GOT3 (cell line): Measurements from ENCODE around the gene RRBP1.

ENCODE experiments used
- DNase-seq: peaks from one replicate; lab custom pipeline; 2025; ENCODE audit warnings: mixed read lengths; lab: John Stamatoyannopoulos, UW

Gene RRBP1

GRCh38 chr20:17680836-17681725 is 961 bp downstream of the RRBP1 start:
- DNase-seq, result peak; percentile 63

- no peak for DNase-seq
Measured at GRCh38 chr20:17679941-17680835, 1.9 kb downstream of the RRBP1 start.

- no peak for DNase-seq
Measured at GRCh38 chr20:17678886-17679285, 3.2 kb downstream of the RRBP1 start.

- DNase-seq, result no peak
Measured at GRCh38 chr20:17678295-17678694, 3.7 kb downstream of the RRBP1 start.

- DNase-seq, result no peak
Measured at GRCh38 chr20:17676942-17677341, 5.1 kb downstream of the RRBP1 start.

GRCh38 chr20:17676378-17676759 is 5.7 kb downstream of the RRBP1 start:
- no peak for DNase-seq

GRCh38 chr20:17675519-17676377 is 6.3 kb downstream of the RRBP1 start:
- DNase-seq, result no peak

GRCh38 chr20:17674722-17675518 is 7.1 kb downstream of the RRBP1 start:
- no peak for DNase-seq

- DNase-seq, result no peak
Measured at GRCh38 chr20:17673084-17673483, 9.0 kb downstream of the RRBP1 start.

- DNase-seq, result no peak
Measured at GRCh38 chr20:17671565-17671964, 10.5 kb downstream of the RRBP1 start.

GRCh38 chr20:17671011-17671410 is 11.0 kb downstream of the RRBP1 start:
- DNase-seq, result no peak

GRCh38 chr20:17669306-17669931 is 12.6 kb downstream of the RRBP1 start:
- DNase-seq, result no peak

GRCh38 chr20:17668432-17668831 is 13.6 kb downstream of the RRBP1 start:
- no peak for DNase-seq

GRCh38 chr20:17667445-17667844 is 14.6 kb downstream of the RRBP1 start:
- DNase-seq, result no peak

- no peak for DNase-seq
Measured at GRCh38 chr20:17666481-17666880, 15.6 kb downstream of the RRBP1 start.

GRCh38 chr20:17665756-17666155 is 16.3 kb downstream of the RRBP1 start:
- DNase-seq, result no peak

GRCh38 chr20:17664025-17664633 is 17.9 kb downstream of the RRBP1 start:
- no peak for DNase-seq

- DNase-seq, result no peak
Measured at GRCh38 chr20:17663486-17663885, 18.6 kb downstream of the RRBP1 start.

- no peak for DNase-seq
Measured at GRCh38 chr20:17663040-17663399, 19.0 kb downstream of the RRBP1 start.

GRCh38 chr20:17662333-17663039 is 19.6 kb downstream of the RRBP1 start:
- peak; percentile 27 for DNase-seq
